ENCODE results near the gene C22orf39. TPM values are rescaled to one million over a fixed set of nuclear protein-coding genes. Genes with fewer than 3 reads are reported as not detected.

C22orf39 gene
- total and polyA plus RNA-seq, 2 donors (not counting 1 experiment from before 2014, with no cell fraction given), result 37.7 to 47.2 TPM

DNA sequence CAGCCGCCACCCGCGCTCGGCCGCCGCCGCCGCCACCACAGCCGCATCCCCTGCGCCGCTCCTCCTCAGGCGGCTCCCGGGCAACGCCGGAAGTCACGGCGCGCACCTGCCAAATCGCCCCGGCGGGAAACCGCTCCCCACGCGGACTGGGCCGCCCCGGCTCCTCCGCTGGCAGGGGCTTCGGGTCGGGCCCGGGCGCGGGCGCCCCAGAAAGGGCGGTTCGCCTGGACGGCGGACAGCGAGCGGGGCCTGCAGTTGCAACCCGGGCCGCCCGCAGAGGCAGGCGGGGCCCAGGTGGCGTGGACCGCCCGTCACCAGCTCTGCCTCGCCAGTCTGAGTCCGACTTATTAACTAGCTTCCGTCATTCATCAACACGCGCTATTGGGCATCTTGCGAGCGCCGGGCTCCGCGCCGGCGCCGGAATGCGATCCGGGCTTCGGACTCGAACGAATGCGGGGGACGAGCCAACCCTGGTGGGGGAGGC, 15.8 kb downstream of the C22orf39 start, which contains the start of gene HIRA:
Gene HIRA (minus strand): TSS at position 85 of the 484 bp plus-strand sequence. CDS start 257 bp downstream, outside the sequence.
- peaks cover 54% of the 10 kb centered on the region for H3K79me2 ChIP-seq (ENCODE audit: control insufficient read depth, insufficient read depth, low read length)
- H3K36me3 ChIP-seq (replicated peaks in 1 of 2; ENCODE audit: control extremely low read depth in 1 of 2, control insufficient read depth in 1 of 2, extremely low read depth in 1 of 2, insufficient read depth in 2 of 2, low read length in 1 of 2), result peaks cover 2 to 11% of the 10 kb centered on the region in 2 experiments
- H3K27me3 ChIP-seq (replicated peaks in 1 of 4; ENCODE audit: control extremely low read depth in 1 of 4, control insufficient read depth in 3 of 4, insufficient read depth in 4 of 4, low read length in 3 of 4), result no peaks in the 10 kb centered on the region
- WGBS (ENCODE audit: insufficient coverage), result under 1% methylated on average over 63 of the region's 66 CpGs
- H3K4me3 ChIP-seq (ENCODE audit: control extremely low read depth in 1 of 5, extremely low read depth in 1 of 5, insufficient read depth in 1 of 5, low read depth in 2 of 5, low read length in 4 of 5), result peak within 1 kb of the TSS; percentile 73 to 90 (median 85)
- TF ChIP-seq, protein P1, sequence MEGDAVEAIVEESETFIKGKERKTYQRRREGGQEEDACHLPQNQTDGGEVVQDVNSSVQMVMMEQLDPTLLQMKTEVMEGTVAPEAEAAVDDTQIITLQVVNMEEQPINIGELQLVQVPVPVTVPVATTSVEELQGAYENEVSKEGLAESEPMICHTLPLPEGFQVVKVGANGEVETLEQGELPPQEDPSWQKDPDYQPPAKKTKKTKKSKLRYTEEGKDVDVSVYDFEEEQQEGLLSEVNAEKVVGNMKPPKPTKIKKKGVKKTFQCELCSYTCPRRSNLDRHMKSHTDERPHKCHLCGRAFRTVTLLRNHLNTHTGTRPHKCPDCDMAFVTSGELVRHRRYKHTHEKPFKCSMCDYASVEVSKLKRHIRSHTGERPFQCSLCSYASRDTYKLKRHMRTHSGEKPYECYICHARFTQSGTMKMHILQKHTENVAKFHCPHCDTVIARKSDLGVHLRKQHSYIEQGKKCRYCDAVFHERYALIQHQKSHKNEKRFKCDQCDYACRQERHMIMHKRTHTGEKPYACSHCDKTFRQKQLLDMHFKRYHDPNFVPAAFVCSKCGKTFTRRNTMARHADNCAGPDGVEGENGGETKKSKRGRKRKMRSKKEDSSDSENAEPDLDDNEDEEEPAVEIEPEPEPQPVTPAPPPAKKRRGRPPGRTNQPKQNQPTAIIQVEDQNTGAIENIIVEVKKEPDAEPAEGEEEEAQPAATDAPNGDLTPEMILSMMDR (IDR thresholded peaks at IDR 0.05), result no peak
- TF ChIP-seq EZH2 (IDR thresholded peaks at IDR 0.05; ENCODE audit: borderline replicate concordance, insufficient read depth, low read depth, low read length, poor library complexity, severe bottlenecking), result no peak
- peak within 1 kb of the TSS; percentile 93 for H2AFZ ChIP-seq (ENCODE audit: insufficient read depth, low read depth, low read length, poor library complexity, severe bottlenecking)
- intact Hi-C loops (cut with micrococcal nuclease), result loop anchor here (1.0 to 5.0 kb wide), 6 partner anchors 16 to 287 kb away; partner anchors contain the start of genes C22orf39, CDC45, CLTCL1 and ESS2
- no peaks in the 10 kb centered on the region for H3K27me3 Mint-ChIP-seq
- H3K4me1 ChIP-seq (ENCODE audit: control insufficient read depth in 2 of 2, insufficient read depth in 2 of 2, low read length in 2 of 2), result peaks cover 46 to 63% of the 10 kb centered on the region in 2 donors
- POLR2A ChIA-PET, result interaction anchor here (0.6 to 3.9 kb wide), 12 partner anchors 12 to 289 kb away, joined by 3 to 29 read pairs (median 6); partner anchors contain the start of genes C22orf39, CDC45, CLTCL1 and SLC25A1
- peaks cover 65% of the 10 kb centered on the region for H3K4me1 Mint-ChIP-seq
- peak within 1 kb of the TSS; percentile 98 for H3K4me2 ChIP-seq (replicated peaks; ENCODE audit: low read depth, low read length, poor library complexity, severe bottlenecking)
- H3K9ac ChIP-seq (ENCODE audit: low read length), result peak within 1 kb of the TSS; percentile 96
- H3K27ac Mint-ChIP-seq, result peak within 1 kb of the TSS; percentile 98
- H4K20me1 ChIP-seq (ENCODE audit: control insufficient read depth, insufficient read depth, low read length, poor library complexity, severe bottlenecking), result peaks cover 33% of the 10 kb centered on the region
- CTCF ChIA-PET, result interaction anchor here (0.7 to 0.9 kb wide), 2 partner anchors 45 to 70 kb away, joined by 3 read pairs; no protein-coding TSS in a partner anchor
- DNase-seq (peak; percentile 91), ATAC-seq (ENCODE audit: low read depth) (peak; percentile 42)
- H3K4me3 Mint-ChIP-seq, result peak within 1 kb of the TSS; percentile 93
- no peaks in the 10 kb centered on the region for H3K9me3 ChIP-seq (ENCODE audit: control extremely low read depth in 1 of 3, control insufficient read depth in 2 of 3, insufficient read depth in 1 of 3, low read length in 2 of 3)
- H3K27ac ChIP-seq (ENCODE audit: low read length in 2 of 2), result peak within 1 kb of the TSS; percentile 91 to 97
- H3K9me3 Mint-ChIP-seq (ENCODE audit: insufficient read depth), result no peaks in the 10 kb centered on the region

Data from B cell (primary cell).